HL-60 (cell line): ENCODE data around the gene MYH9.

ENCODE experiments used
- DNase-seq, 2 experiments: peaks; one replicate each; pipeline ENCODE4 v3.0.0-alpha.2; 2010 to 2020; ENCODE audit warnings: low read depth in 1 of 2, low spot score in 1 of 2
- H3K27ac ChIP-seq: fragments of 250-450 bp; sonication (Bioruptor Pico); replicated peaks from 2 replicates; pipeline ENCODE4 v1.5.1; 2020; ENCODE audit warnings: mild to moderate bottlenecking, moderate library complexity
- H3K27me3 ChIP-seq: fragments of 250-450 bp; sonication (Bioruptor Pico); 2 replicates; pipeline ENCODE4 v1.5.1; 2021; ENCODE audit warnings: mild to moderate bottlenecking, moderate library complexity; ENCODE audit not compliant: insufficient read depth, poor library complexity, severe bottlenecking
- H3K4me3 ChIP-seq: replicated peaks from 2 replicates; pipeline ENCODE4 v1.5.1; 2011; ENCODE audit warnings: mild to moderate bottlenecking, control low read depth, low read length; ENCODE audit not compliant: insufficient read depth
- CTCF ChIP-seq: IDR thresholded peaks from one replicate; pipeline ENCODE4 v1.5.1; 2011; ENCODE audit warnings: low read length, control low read depth, inconsistent platforms; ENCODE audit not compliant: insufficient read depth
- GABPA ChIP-seq: IDR thresholded peaks from 2 replicates; pipeline ENCODE4 v1.6.1; 2012; ENCODE audit warnings: low read depth
- POLR2AphosphoS5 ChIP-seq: IDR thresholded peaks from 2 replicates; pipeline ENCODE4 v1.6.1; 2012; ENCODE audit warnings: low read depth
- REST ChIP-seq: IDR thresholded peaks from 2 replicates; pipeline ENCODE4 v1.6.1; 2012; ENCODE audit warnings: low read depth; ENCODE audit not compliant: insufficient replicate concordance
- SPI1 ChIP-seq: IDR thresholded peaks from 2 replicates; pipeline ENCODE4 v1.6.1; 2012; ENCODE audit warnings: low read depth, mild to moderate bottlenecking, borderline replicate concordance

MYH9 gene

DNA sequence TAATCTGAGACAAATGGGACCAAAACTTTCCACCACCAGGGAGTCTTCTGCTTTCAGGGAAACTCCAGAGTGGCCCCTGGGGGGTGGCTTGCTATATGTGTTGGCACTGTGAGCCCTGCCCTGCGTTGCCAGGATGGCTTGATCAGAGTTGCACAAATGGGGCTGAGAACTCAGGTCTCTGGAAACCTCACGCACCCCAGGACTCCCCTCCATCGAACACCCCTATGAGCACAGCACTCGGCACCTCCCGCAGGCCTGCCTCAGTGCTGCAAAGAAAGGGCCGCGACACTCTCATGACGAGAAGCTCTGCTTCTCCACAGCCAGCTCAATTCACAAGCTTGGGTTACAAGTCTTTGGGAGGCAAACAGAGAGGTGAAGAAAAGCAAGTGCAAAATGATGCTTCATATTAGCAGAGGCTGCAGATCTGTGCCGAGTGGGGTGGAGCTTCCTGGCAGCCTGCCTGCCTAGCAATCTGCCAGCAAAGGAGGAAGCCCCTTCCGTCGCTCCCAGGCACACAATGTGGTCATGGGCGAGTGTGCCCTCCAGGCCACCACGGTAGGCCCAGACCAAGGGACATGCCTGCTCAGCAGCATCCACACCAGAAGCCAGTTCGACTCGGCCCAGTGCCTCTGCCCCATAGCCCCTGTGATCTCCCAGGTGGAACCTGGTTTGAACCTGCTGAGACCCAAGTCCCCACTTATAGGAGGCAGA is 55.7 kb downstream of the MYH9 start:
- Histone ChIP-seq H3K27ac (peak overlapping the region; percentile 95), H3K4me3 (0 out of 2 replicates have a peak overlapping the region, but pooled peaks have one; percentile 3), H3K27me3 (no peaks in the 10 kb centered on the region)
- peak; percentile 76 to 88 for DNase-seq
- TF ChIP-seq POLR2AphosphoS5 (peak; percentile 51), SPI1 (peak; percentile 65; the same call in 1 of the 2 replicates), CTCF (no peak)

DNA sequence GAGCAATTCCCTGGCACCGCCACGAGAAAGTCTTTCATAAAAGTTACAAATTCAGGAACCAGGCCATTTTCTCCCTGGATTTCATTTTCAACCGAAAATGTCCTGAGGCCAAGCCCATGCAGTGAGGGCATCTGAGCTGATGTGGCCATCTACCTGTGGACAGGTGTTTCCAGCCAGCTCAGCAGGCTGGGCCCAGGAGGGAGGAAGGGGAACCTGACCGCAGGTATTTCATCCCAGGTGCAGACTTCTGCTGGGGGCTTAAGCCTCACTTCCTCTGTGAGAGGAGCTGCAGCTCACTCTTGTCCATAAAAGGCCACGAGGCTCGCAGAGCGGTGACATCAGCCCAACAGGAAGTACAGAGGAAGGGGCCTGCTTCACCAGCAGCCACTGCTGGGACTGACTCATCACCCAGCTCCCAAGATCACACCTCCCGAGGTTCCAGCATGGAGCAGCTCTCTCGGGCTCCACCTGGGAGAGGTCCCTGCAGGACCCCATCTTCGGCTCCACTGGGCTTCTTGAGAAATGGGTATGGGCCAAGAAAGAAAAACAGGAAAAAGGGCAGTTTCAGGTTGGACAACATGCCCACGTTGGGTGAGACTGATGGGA is 56.4 kb downstream of the MYH9 start:
- peak; percentile 95 for DNase-seq
- H3K4me3 ChIP-seq: 0 out of 2 replicates have a peak overlapping the region, but pooled peaks have one; percentile 3
- H3K27ac ChIP-seq: peak overlapping the region; percentile 95
- TF ChIP-seq GABPA: peak; percentile 26; the same call in 1 of the 2 replicates
- TF ChIP-seq REST: no peak
- peak; percentile 95 for TF ChIP-seq SPI1
- TF ChIP-seq POLR2AphosphoS5: peak; percentile 46; the same call in 1 of the 2 replicates
- no peaks in the 10 kb centered on the region for H3K27me3 ChIP-seq

DNA sequence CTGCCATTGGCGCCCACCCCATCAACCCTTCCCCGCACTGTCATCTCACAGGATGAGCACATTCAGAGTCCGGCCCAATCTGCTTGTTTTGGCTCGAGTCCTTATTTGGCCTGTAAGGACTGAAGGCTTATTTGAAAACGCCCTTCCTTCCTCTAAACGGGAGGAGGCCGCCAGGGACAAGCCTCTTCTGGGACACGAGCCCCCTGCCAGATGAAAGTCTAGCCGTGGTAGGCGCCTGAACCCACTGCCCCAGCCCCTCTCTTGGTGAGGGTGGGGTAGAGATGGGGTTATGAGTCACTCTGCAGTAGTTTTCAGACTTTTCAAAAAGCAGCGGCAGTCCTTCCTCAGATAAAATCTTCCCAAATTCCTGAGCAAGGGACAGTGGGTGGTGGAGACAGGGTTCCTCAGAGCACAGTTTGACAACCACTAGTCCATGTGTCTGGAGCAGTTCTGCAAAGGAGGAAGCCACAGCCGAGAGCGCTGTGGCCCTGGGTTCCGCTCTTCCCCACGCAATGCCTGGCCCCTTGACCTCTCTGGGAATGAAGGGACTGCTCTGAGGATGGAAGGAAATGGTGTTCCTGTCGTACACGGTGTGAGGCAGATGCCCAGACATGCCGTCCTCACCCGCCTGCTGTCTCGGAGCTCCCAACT is 57.0 kb downstream of the MYH9 start:
- Histone ChIP-seq H3K27ac (peak overlapping the region; percentile 95), H3K27me3 (no peaks in the 10 kb centered on the region), H3K4me3 (no peak overlapping the region)
- DNase-seq: peak; percentile 56 to 63
- peak; percentile 35 for TF ChIP-seq POLR2AphosphoS5
- peak; percentile 83; the same call in 1 of the 2 replicates for TF ChIP-seq SPI1
- TF ChIP-seq GABPA: no peak

DNA sequence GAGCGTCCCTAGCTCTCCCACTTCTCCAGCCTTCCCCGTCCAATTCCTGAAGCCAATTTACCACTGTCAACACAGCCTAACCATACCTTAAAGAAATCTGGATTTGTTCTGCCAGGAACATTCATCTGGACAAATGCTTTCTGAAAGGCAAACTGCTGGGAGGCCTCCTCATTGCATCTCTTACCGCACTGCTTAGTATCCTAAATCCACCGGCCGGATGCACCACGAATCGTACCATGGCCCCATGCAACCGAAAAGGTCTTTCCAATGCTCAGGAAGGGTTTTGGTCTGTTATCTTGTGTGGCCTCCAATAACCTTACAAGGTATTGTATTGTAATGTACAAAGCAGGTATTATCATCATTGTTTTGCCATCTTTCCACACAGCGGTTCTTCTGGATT is 57.6 kb downstream of the MYH9 start:
- no peaks in the 10 kb centered on the region for H3K27me3 ChIP-seq
- no peak for DNase-seq
- H3K27ac ChIP-seq: peak overlapping the region; percentile 95
- no peak overlapping the region for H3K4me3 ChIP-seq
- TF ChIP-seq SPI1: no peak

DNA sequence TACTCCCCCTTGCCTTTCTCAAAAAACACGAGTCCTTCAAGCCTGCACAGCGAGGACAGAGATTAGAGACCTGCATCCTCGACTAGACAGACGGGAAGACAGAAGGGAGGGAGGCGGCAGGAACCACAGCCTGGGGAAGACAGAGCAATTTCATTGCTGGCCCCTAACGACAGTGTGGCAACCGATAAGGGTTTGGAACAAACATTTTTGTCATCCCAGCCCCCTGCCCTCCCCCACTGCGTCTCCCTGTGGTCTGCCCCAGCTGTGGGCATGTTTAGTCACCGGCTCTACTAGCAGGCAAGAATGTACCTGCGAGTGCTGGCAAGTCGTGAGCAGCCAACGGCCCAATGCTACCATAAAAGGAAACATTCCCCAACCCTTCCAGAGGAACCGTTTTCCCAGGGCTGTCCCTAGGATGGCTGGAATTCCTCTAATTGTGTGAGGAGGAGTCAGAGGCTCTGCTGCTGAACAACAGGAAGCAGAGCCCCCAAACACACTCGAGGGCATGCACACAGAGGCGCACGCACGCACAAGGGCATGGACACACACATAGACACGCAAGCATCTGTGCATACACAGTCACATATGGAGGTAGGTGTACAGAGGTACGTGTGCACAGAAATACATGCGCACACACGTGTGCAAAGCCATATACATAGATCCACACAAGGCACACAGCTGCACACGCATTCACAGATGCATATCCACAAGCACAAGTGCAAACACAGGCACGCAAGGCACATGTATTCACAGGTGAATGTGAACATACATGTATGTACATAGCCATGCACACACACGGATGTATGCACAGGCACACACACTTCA is 58.3 kb downstream of the MYH9 start:
- TF ChIP-seq SPI1 (no peak; the same call in 1 of the 2 replicates), POLR2AphosphoS5 (peak; percentile 82)

More for the DNA sequence above, 58.3 kb downstream of the MYH9 start:
- Histone ChIP-seq H3K27ac (peak overlapping the region; percentile 95), H3K4me3 (no peak overlapping the region), H3K27me3 (no peaks in the 10 kb centered on the region)
- peak; percentile 81 to 95 for DNase-seq
